Osteocyte (in vitro differentiated cells): Measurements from ENCODE around the gene TLCD3A. TPM values are rescaled to one million over a fixed set of nuclear protein-coding genes. Genes with fewer than 3 reads are reported as not detected.

Source experiments
- DNase-seq: peaks from one replicate; pipeline ENCODE4 v3.0.0; 2021; ENCODE audit warnings: mixed read lengths; ENCODE audit not compliant: unreplicated experiment; ENCODE audit errors: extremely low spot score
- H3K27ac Mint-ChIP-seq: one replicate; pipeline ENCODE4 v1.8.0; 2021; ENCODE audit warnings: mild to moderate bottlenecking, mixed read lengths; ENCODE audit not compliant: unreplicated experiment
- H3K27me3 Mint-ChIP-seq: one replicate; pipeline ENCODE4 v1.8.0; 2021; ENCODE audit warnings: mixed read lengths; ENCODE audit not compliant: unreplicated experiment
- H3K36me3 Mint-ChIP-seq: one replicate; pipeline ENCODE4 v1.8.0; 2021; ENCODE audit warnings: mixed read lengths; ENCODE audit not compliant: unreplicated experiment
- H3K4me1 Mint-ChIP-seq: one replicate; pipeline ENCODE4 v1.8.0; 2021; ENCODE audit warnings: mixed read lengths; ENCODE audit not compliant: unreplicated experiment
- H3K4me3 Mint-ChIP-seq: one replicate; pipeline ENCODE4 v1.8.0; 2021; ENCODE audit warnings: mild to moderate bottlenecking, moderate library complexity, mixed read lengths; ENCODE audit not compliant: unreplicated experiment
- H3K9me3 Mint-ChIP-seq: one replicate; pipeline ENCODE4 v1.8.0; 2021; ENCODE audit warnings: mixed read lengths; ENCODE audit not compliant: unreplicated experiment
- total RNA-seq: library from RNA; stranded (reverse); gene quantifications from 2 replicates; pipeline ENCODE4 v1.2.1, GENCODE V29; 2021
- TF ChIP-seq, protein P1 (sequence below): fragments of 200-600 bp; sonication (generic); IDR thresholded peaks from 2 replicates; pipeline ENCODE4 v1.5.0; 2021; ENCODE audit warnings: antibody characterized with exemption, mild to moderate bottlenecking, moderate library complexity

Gene TLCD3A
- total RNA-seq, 1 donor from 2014 or later: 23.7 TPM

- Mint-ChIP-seq H3K9me3 (no peaks in the 10 kb centered on the region), H3K27ac (no peak overlapping the region), H3K27me3 (no peaks in the 10 kb centered on the region), H3K4me1 (peaks cover 1% of the 10 kb centered on the region), H3K36me3 (peaks cover 18% of the 10 kb centered on the region), H3K4me3 (no peak overlapping the region)
- TF ChIP-seq, protein P1, sequence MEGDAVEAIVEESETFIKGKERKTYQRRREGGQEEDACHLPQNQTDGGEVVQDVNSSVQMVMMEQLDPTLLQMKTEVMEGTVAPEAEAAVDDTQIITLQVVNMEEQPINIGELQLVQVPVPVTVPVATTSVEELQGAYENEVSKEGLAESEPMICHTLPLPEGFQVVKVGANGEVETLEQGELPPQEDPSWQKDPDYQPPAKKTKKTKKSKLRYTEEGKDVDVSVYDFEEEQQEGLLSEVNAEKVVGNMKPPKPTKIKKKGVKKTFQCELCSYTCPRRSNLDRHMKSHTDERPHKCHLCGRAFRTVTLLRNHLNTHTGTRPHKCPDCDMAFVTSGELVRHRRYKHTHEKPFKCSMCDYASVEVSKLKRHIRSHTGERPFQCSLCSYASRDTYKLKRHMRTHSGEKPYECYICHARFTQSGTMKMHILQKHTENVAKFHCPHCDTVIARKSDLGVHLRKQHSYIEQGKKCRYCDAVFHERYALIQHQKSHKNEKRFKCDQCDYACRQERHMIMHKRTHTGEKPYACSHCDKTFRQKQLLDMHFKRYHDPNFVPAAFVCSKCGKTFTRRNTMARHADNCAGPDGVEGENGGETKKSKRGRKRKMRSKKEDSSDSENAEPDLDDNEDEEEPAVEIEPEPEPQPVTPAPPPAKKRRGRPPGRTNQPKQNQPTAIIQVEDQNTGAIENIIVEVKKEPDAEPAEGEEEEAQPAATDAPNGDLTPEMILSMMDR: peak; percentile 77
- DNase-seq: no peak
Observed at GRCh38 chr17:700504-701094, 31.8 kb upstream of the TLCD3A start.

DNA sequence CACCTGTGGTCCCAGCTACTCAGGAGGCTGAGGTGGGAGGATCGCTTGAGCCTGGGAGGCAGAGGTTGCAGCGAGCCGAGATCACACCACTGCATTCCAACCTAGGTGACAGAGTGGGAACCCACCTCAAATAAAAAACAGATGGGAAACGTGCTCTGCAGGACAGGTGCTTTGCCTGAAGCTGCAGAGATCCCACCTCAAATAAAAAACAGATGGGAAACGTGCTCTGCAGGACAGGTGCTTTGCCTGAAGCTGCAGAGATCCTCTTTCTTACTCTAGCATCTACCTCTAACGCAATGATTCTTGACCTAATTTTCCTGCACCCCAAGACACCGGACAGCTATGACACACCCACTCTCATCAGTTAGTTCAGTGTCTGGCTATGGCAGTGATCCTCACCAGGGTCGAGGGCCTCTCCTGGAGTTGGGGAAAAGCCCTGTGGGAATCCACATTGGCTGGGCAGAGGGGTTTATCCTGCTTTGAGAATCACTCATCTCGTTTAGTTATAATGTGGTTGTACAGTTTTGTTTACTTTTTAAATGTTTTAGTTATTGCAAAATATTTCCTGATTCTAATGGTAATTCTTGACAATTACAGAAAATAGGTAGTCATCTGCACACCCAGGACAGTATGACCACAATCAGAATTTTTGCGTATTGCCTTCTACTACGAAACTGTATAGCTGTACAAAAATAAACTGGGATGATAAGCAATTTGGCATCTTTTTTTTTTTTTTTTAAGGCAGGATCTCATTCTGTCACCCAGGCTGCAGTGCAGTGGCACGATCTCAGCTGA lies 29.1 kb upstream of the TLCD3A start:
- no peak for DNase-seq
- Mint-ChIP-seq H3K36me3 (peaks cover 7% of the 10 kb centered on the region), H3K9me3 (no peaks in the 10 kb centered on the region), H3K4me3 (no peak overlapping the region), H3K27me3 (no peaks in the 10 kb centered on the region), H3K4me1 (no peaks in the 10 kb centered on the region), H3K27ac (no peak overlapping the region)
- TF ChIP-seq, protein P1: no peak

- H3K27ac Mint-ChIP-seq: no peak overlapping the region
- H3K4me3 Mint-ChIP-seq: no peak overlapping the region
- peaks cover 13% of the 10 kb centered on the region for H3K36me3 Mint-ChIP-seq
- no peaks in the 10 kb centered on the region for H3K4me1 Mint-ChIP-seq
- H3K27me3 Mint-ChIP-seq: no peaks in the 10 kb centered on the region
- TF ChIP-seq, protein P1: no peak
- H3K9me3 Mint-ChIP-seq: no peaks in the 10 kb centered on the region
- no peak for DNase-seq
Observed at GRCh38 chr17:704111-704864, 28.1 kb upstream of the TLCD3A start.

GRCh38 chr17:705011-705410 lies 27.4 kb upstream of the TLCD3A start:
- no peak overlapping the region for H3K27ac Mint-ChIP-seq
- DNase-seq: no peak
- peaks cover 17% of the 10 kb centered on the region for H3K36me3 Mint-ChIP-seq
- no peak overlapping the region for H3K4me3 Mint-ChIP-seq
- no peaks in the 10 kb centered on the region for H3K4me1 Mint-ChIP-seq
- TF ChIP-seq, protein P1: no peak
- H3K27me3 Mint-ChIP-seq: no peaks in the 10 kb centered on the region
- no peaks in the 10 kb centered on the region for H3K9me3 Mint-ChIP-seq

GRCh38 chr17:705863-706262 lies 26.5 kb upstream of the TLCD3A start:
- H3K36me3 Mint-ChIP-seq: peaks cover 17% of the 10 kb centered on the region
- H3K27ac Mint-ChIP-seq: no peak overlapping the region
- DNase-seq: no peak
- no peaks in the 10 kb centered on the region for H3K4me1 Mint-ChIP-seq
- H3K27me3 Mint-ChIP-seq: no peaks in the 10 kb centered on the region
- H3K9me3 Mint-ChIP-seq: no peaks in the 10 kb centered on the region
- no peak overlapping the region for H3K4me3 Mint-ChIP-seq
- TF ChIP-seq, protein P1: no peak
